Mucosa of stomach (tissue), 1 donor: ENCODE results near the gene C3orf38.

Experiments
- H3K27me3 ChIP-seq: one replicate; pipeline ENCODE4 v1.7.0; 2013; ENCODE audit warnings: mild to moderate bottlenecking, low read length; ENCODE audit not compliant: control insufficient read depth, insufficient read depth
- H3K36me3 ChIP-seq: one replicate; pipeline ENCODE4 v1.7.0; 2013; ENCODE audit warnings: low read length; ENCODE audit not compliant: control insufficient read depth, insufficient read depth
- H3K4me1 ChIP-seq: one replicate; pipeline ENCODE4 v1.7.0; 2013; ENCODE audit warnings: mild to moderate bottlenecking, low read length; ENCODE audit not compliant: control insufficient read depth, insufficient read depth
- H3K4me3 ChIP-seq: one replicate; pipeline ENCODE4 v1.7.0; 2013; ENCODE audit warnings: low read length
- H3K9ac ChIP-seq: one replicate; pipeline ENCODE4 v1.7.0; 2013; ENCODE audit warnings: mild to moderate bottlenecking, low read length, moderate library complexity
- H3K9me3 ChIP-seq: one replicate; pipeline ENCODE4 v1.7.0; 2013; ENCODE audit warnings: mild to moderate bottlenecking, low read length, moderate library complexity; ENCODE audit not compliant: control insufficient read depth
- donor health status: Pancreatic carcinoma.

Gene C3orf38

GRCh38 chr3:88133711-88134263, 16.0 kb upstream of the C3orf38 start:
- H3K36me3 ChIP-seq: no peaks in the 10 kb centered on the region
- H3K9ac ChIP-seq: no peak overlapping the region
- no peaks in the 10 kb centered on the region for H3K4me1 ChIP-seq
- no peaks in the 10 kb centered on the region for H3K27me3 ChIP-seq
- no peak overlapping the region for H3K4me3 ChIP-seq
- no peaks in the 10 kb centered on the region for H3K9me3 ChIP-seq

GRCh38 chr3:88137836-88138235, 11.9 kb upstream of the C3orf38 start:
- H3K9me3 ChIP-seq: no peaks in the 10 kb centered on the region
- H3K4me1 ChIP-seq: no peaks in the 10 kb centered on the region
- no peak overlapping the region for H3K4me3 ChIP-seq
- H3K27me3 ChIP-seq: no peaks in the 10 kb centered on the region
- no peak overlapping the region for H3K9ac ChIP-seq
- no peaks in the 10 kb centered on the region for H3K36me3 ChIP-seq

GRCh38 chr3:88141458-88142083, 8.2 kb upstream of the C3orf38 start:
- Histone ChIP-seq H3K27me3 (no peaks in the 10 kb centered on the region), H3K36me3 (no peaks in the 10 kb centered on the region), H3K4me1 (no peaks in the 10 kb centered on the region), H3K4me3 (no peak overlapping the region), H3K9me3 (no peaks in the 10 kb centered on the region), H3K9ac (no peak overlapping the region)

GRCh38 chr3:88142094-88142624, 7.6 kb upstream of the C3orf38 start:
- H3K9me3 ChIP-seq: no peaks in the 10 kb centered on the region
- peaks cover 2% of the 10 kb centered on the region for H3K4me1 ChIP-seq
- no peaks in the 10 kb centered on the region for H3K27me3 ChIP-seq
- H3K9ac ChIP-seq: no peak overlapping the region
- no peaks in the 10 kb centered on the region for H3K36me3 ChIP-seq
- H3K4me3 ChIP-seq: no peak overlapping the region

- Histone ChIP-seq H3K9me3 (no peaks in the 10 kb centered on the region), H3K27me3 (no peaks in the 10 kb centered on the region), H3K9ac (no peak overlapping the region), H3K36me3 (no peaks in the 10 kb centered on the region), H3K4me1 (peaks cover 12% of the 10 kb centered on the region), H3K4me3 (no peak overlapping the region)
Observed at GRCh38 chr3:88147261-88147660, 2.5 kb upstream of the C3orf38 start.

- Histone ChIP-seq H3K9me3 (no peaks in the 10 kb centered on the region), H3K4me3 (peak overlapping the region; percentile 94), H3K36me3 (no peaks in the 10 kb centered on the region), H3K4me1 (peaks cover 12% of the 10 kb centered on the region), H3K27me3 (no peaks in the 10 kb centered on the region), H3K9ac (peak overlapping the region; percentile 10)
Observed at GRCh38 chr3:88148651-88149050, 1.1 kb upstream of the C3orf38 start.

GRCh38 chr3:88149101-88149508, 654 bp upstream of the C3orf38 start:
- H3K27me3 ChIP-seq: no peaks in the 10 kb centered on the region
- H3K4me1 ChIP-seq: peaks cover 12% of the 10 kb centered on the region
- H3K9ac ChIP-seq: peak overlapping the region; percentile 10
- H3K9me3 ChIP-seq: no peaks in the 10 kb centered on the region
- no peaks in the 10 kb centered on the region for H3K36me3 ChIP-seq
- H3K4me3 ChIP-seq: peak overlapping the region; percentile 94

GRCh38 chr3:88150371-88150770, 612 bp downstream of the C3orf38 start:
- Histone ChIP-seq H3K9ac (peak overlapping the region; percentile 91), H3K4me1 (peaks cover 12% of the 10 kb centered on the region), H3K4me3 (peak overlapping the region; percentile 94), H3K9me3 (no peaks in the 10 kb centered on the region), H3K36me3 (no peaks in the 10 kb centered on the region), H3K27me3 (no peaks in the 10 kb centered on the region)

GRCh38 chr3:88150806-88151205, 1.0 kb downstream of the C3orf38 start:
- Histone ChIP-seq H3K4me3 (peak overlapping the region; percentile 94), H3K36me3 (no peaks in the 10 kb centered on the region), H3K4me1 (peaks cover 12% of the 10 kb centered on the region), H3K27me3 (no peaks in the 10 kb centered on the region), H3K9ac (peak overlapping the region; percentile 91), H3K9me3 (no peaks in the 10 kb centered on the region)

- Histone ChIP-seq H3K9me3 (no peaks in the 10 kb centered on the region), H3K9ac (no peak overlapping the region), H3K4me1 (peaks cover 12% of the 10 kb centered on the region), H3K4me3 (no peak overlapping the region), H3K36me3 (no peaks in the 10 kb centered on the region), H3K27me3 (no peaks in the 10 kb centered on the region)
Observed at GRCh38 chr3:88151358-88151757, 1.6 kb downstream of the C3orf38 start.

- Histone ChIP-seq H3K36me3 (no peaks in the 10 kb centered on the region), H3K27me3 (no peaks in the 10 kb centered on the region), H3K4me3 (no peak overlapping the region), H3K9ac (no peak overlapping the region), H3K9me3 (no peaks in the 10 kb centered on the region), H3K4me1 (peaks cover 6% of the 10 kb centered on the region)
Observed at GRCh38 chr3:88152841-88153240, 3.1 kb downstream of the C3orf38 start.

GRCh38 chr3:88166419-88166971, 16.7 kb downstream of the C3orf38 start:
- Histone ChIP-seq H3K9ac (no peak overlapping the region), H3K4me3 (no peak overlapping the region), H3K27me3 (no peaks in the 10 kb centered on the region), H3K36me3 (no peaks in the 10 kb centered on the region), H3K4me1 (no peaks in the 10 kb centered on the region), H3K9me3 (no peaks in the 10 kb centered on the region)
